Upper lobe of left lung (tissue), 6 donors: Measurements from ENCODE around the gene TBC1D1. TPM values are rescaled to one million over a fixed set of nuclear protein-coding genes. Genes with fewer than 3 reads are reported as not detected.
A peak's percentile ranks its signal among the peaks of the same experiment; 100 is the strongest.

Experiments
- ATAC-seq, 2 donors: fragments of 200-7000 bp; cut with Tn5 transposase; one replicate each; pipeline ENCODE4 v1.9.1; 2022; ENCODE audit warnings: mild to moderate bottlenecking in 2 of 2, moderate library complexity in 2 of 2; ENCODE audit not compliant: low FRiP score in 2 of 2
- DNase-seq, 2 donors: peaks; one replicate each; pipeline ENCODE4 v3.0.0-alpha.2; 2019 to 2020
- H3K27ac ChIP-seq, 4 donors: fragments of 200-600 bp; sonication (generic); one replicate each; pipeline ENCODE4 v1.5.1; 2016 to 2019
- H3K27me3 ChIP-seq, 4 donors: fragments of 200-600 bp; sonication (generic); one replicate each; pipeline ENCODE4 v1.5.1; 2017 to 2019
- H3K36me3 ChIP-seq, 4 donors: fragments of 200-600 bp; sonication (generic); one replicate each; pipeline ENCODE4 v1.5.1; 2016 to 2019
- H3K4me1 ChIP-seq, 4 donors: fragments of 200-600 bp; sonication (generic); one replicate each; pipeline ENCODE4 v1.5.1; 2018 to 2019
- H3K4me3 ChIP-seq, 4 donors: fragments of 200-600 bp; sonication (generic); one replicate each; pipeline ENCODE4 v1.5.1; 2017 to 2019; ENCODE audit warnings: mild to moderate bottlenecking in 2 of 4, moderate library complexity in 1 of 4
- H3K9me3 ChIP-seq, 4 donors: fragments of 200-600 bp; sonication (generic); one replicate each; pipeline ENCODE4 v1.5.1; 2018 to 2019
- CTCF ChIP-seq, 6 experiments: fragments of 450-650 bp in 4 of 6; fragments of 200-600 bp in 2 of 6; sonication (generic) in 2 of 6; IDR thresholded peaks; one replicate each; pipeline ENCODE4 v1.5.1; 2016 to 2019; ENCODE audit warnings: antibody characterized with exemption in 6 of 6
- EP300 ChIP-seq, 4 donors: sonication (generic); formaldehyde crosslinking; IDR thresholded peaks; one replicate each; pipeline ENCODE4 v1.5.1; 2017; ENCODE audit warnings: antibody characterized with exemption in 4 of 4, control low read depth in 2 of 4
- POLR2A ChIP-seq, 4 donors: fragments of 450-650 bp; IDR thresholded peaks; one replicate each; pipeline ENCODE4 v1.5.1; 2016 to 2017; ENCODE audit warnings: antibody characterized with exemption in 4 of 4, mild to moderate bottlenecking in 2 of 4
- POLR2AphosphoS5 ChIP-seq, 2 donors: sonication (generic); formaldehyde crosslinking; IDR thresholded peaks; one replicate each; pipeline ENCODE4 v1.5.1; 2017; ENCODE audit warnings: antibody characterized with exemption in 2 of 2
- WGBS, 2 donors: methylation state at CpG; one replicate each; pipeline ENCODE4 v1.1.5; 2017 to 2018; 5-methylcytosine and 5-hydroxymethylcytosine counted together
- total RNA-seq, 6 donors: library from RNA; depleted of rRNA in 4 of 6; stranded (reverse); fragments of >200 nt in 4 of 6; gene quantifications; one replicate each; pipeline versions ENCODE4 v1.1.0 to v1.2.1, GENCODE V29; 2016 to 2021
- donor health status: DM: no; HTN: no; CAD: no; lungs with moderate emphysema.
- donor health status: DM: no; HTN: yes; CAD: no; lungs with severe emphysema.

TBC1D1 gene
- total RNA-seq, 6 donors from 2014 or later = 45.1 to 68.1 (median 58.0) TPM

GRCh38 chr4:37966044-37966443, 75.2 kb downstream of the TBC1D1 start:
- DNase-seq (no peak), ATAC-seq (no peak)
- Histone ChIP-seq H3K9me3 (no peaks in the 10 kb centered on the region), H3K4me3 (no peak overlapping the region), H3K27ac (no peak overlapping the region), H3K4me1 (peaks cover 7 to 11% (median 8%) of the 10 kb centered on the region in 4 donors), H3K27me3 (no peaks in the 10 kb centered on the region), H3K36me3 (no peaks in the 10 kb centered on the region)
- TF ChIP-seq EP300 (IDR thresholded peaks at IDR 0.05) (no peak), CTCF (IDR thresholded peaks at IDR 0.05) (no peak), POLR2AphosphoS5 (IDR thresholded peaks at IDR 0.05) (no peak), POLR2A (IDR thresholded peaks at IDR 0.05) (no peak)
- 90 to 92% methylated on average over 3 of the region's 3 CpGs for WGBS, 2 donors

GRCh38 chr4:37967736-37968135, 76.9 kb downstream of the TBC1D1 start:
- Histone ChIP-seq H3K27ac (no peak overlapping the region), H3K4me3 (no peak overlapping the region), H3K27me3 (no peaks in the 10 kb centered on the region), H3K4me1 (peaks cover 7 to 11% (median 8%) of the 10 kb centered on the region in 4 donors), H3K9me3 (no peaks in the 10 kb centered on the region), H3K36me3 (no peaks in the 10 kb centered on the region)
- TF ChIP-seq POLR2A (IDR thresholded peaks at IDR 0.05) (no peak), CTCF (IDR thresholded peaks at IDR 0.05) (no peak), EP300 (IDR thresholded peaks at IDR 0.05) (no peak), POLR2AphosphoS5 (IDR thresholded peaks at IDR 0.05) (no peak)
- DNase-seq (no peak), ATAC-seq (no peak)
- 33 to 44% methylated on average over 5 of the region's 5 CpGs for WGBS, 2 donors

- H3K4me3 ChIP-seq = no peak overlapping the region
- peaks cover 7 to 11% (median 8%) of the 10 kb centered on the region in 4 donors for H3K4me1 ChIP-seq
- H3K36me3 ChIP-seq = no peaks in the 10 kb centered on the region
- no peaks in the 10 kb centered on the region for H3K27me3 ChIP-seq
- ATAC-seq = no peak
- H3K9me3 ChIP-seq = no peaks in the 10 kb centered on the region
- no peak overlapping the region for H3K27ac ChIP-seq
- DNase-seq = no peak
- WGBS, 2 donors = 67 to 83% methylated on average over 3 of the region's 3 CpGs
- TF ChIP-seq POLR2AphosphoS5 (IDR thresholded peaks at IDR 0.05) (no peak), POLR2A (IDR thresholded peaks at IDR 0.05) (no peak), EP300 (IDR thresholded peaks at IDR 0.05) (no peak), CTCF (IDR thresholded peaks at IDR 0.05) (no peak)
Observed at GRCh38 chr4:37968747-37969146, 77.9 kb downstream of the TBC1D1 start.

GRCh38 chr4:37970702-37971101, 79.8 kb downstream of the TBC1D1 start:
- Histone ChIP-seq H3K4me1 (peaks cover 7 to 11% (median 8%) of the 10 kb centered on the region in 4 donors), H3K9me3 (no peaks in the 10 kb centered on the region), H3K36me3 (no peaks in the 10 kb centered on the region), H3K27me3 (no peaks in the 10 kb centered on the region), H3K4me3 (no peak overlapping the region), H3K27ac (peak overlapping the region in 2 of 4 donors; percentile 5 to 72)
- peak in 1 of 4 donors; percentile 43 for TF ChIP-seq EP300 (IDR thresholded peaks at IDR 0.05)
- TF ChIP-seq CTCF (IDR thresholded peaks at IDR 0.05) = peak; percentile 36 to 57 (median 48)
- TF ChIP-seq POLR2A (IDR thresholded peaks at IDR 0.05) = no peak
- TF ChIP-seq POLR2AphosphoS5 (IDR thresholded peaks at IDR 0.05) = peak in 1 of 2 donors; percentile 5
- DNase-seq (peak in 1 of 2 donors; percentile 85), ATAC-seq (peak; percentile 90 to 93)
- WGBS, 2 donors = 21 to 70% methylated on average over 1 of the region's 1 CpG

GRCh38 chr4:37971202-37971601, 80.3 kb downstream of the TBC1D1 start:
- Histone ChIP-seq H3K9me3 (no peaks in the 10 kb centered on the region), H3K4me1 (peaks cover 7 to 11% (median 8%) of the 10 kb centered on the region in 4 donors), H3K4me3 (no peak overlapping the region), H3K27me3 (no peaks in the 10 kb centered on the region), H3K27ac (peak overlapping the region in 1 of 4 donors; percentile 5), H3K36me3 (no peaks in the 10 kb centered on the region)
- DNase-seq = no peak
- ATAC-seq = no peak
- 91 to 95% methylated on average over 4 of the region's 4 CpGs for WGBS, 2 donors
- TF ChIP-seq POLR2A (IDR thresholded peaks at IDR 0.05) (no peak), EP300 (IDR thresholded peaks at IDR 0.05) (no peak), CTCF (IDR thresholded peaks at IDR 0.05) (no peak), POLR2AphosphoS5 (IDR thresholded peaks at IDR 0.05) (no peak)
